ENCODE measurements around the gene GRIK3. TPM values are rescaled to one million over a fixed set of nuclear protein-coding genes. Genes with fewer than 3 reads are reported as not detected.

GRIK3 gene
- total RNA-seq, 6 experiments from 2014 or later, result not detected

- Mint-ChIP-seq H3K4me3 (no peak overlapping the region), H3K27me3 (ENCODE audit: insufficient read depth) (peaks cover 2% of the 10 kb centered on the region; the same call in 1 of the 2 replicates), H3K4me1 (ENCODE audit: low read depth) (no peaks in the 10 kb centered on the region), H3K36me3 (ENCODE audit: low read depth) (no peaks in the 10 kb centered on the region), H3K27ac (no peak overlapping the region), H3K9me3 (peaks cover 63% of the 10 kb centered on the region)
- no peak for TF ChIP-seq CTCF (IDR thresholded peaks at IDR 0.05)
- DNase-seq, result no peak
Observed at GRCh38 chr1:36831186-36831810, 203.0 kb downstream of the GRIK3 start.

DNA sequence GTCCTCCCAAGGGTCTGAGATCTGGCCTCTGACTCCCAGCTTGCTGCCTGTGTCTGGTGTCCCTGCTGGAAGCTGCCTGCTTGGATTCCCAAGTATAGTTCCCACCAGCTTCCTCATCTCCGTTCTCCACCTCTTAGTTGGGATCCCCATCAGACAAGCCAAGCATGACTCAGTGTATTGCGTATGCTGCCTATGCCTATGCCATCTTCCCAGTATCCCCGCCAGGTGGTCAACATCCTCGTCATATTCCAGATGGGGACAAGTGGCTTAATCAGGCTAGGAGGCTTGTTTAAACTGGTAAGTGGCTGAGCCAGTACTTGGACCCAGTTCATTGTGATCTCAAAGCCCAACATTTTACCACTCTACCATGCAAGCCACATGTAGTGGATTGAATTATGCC lies 204.4 kb downstream of the GRIK3 start:
- peaks cover 63% of the 10 kb centered on the region for H3K9me3 Mint-ChIP-seq
- H3K27ac Mint-ChIP-seq, result no peak overlapping the region
- H3K4me1 Mint-ChIP-seq (ENCODE audit: low read depth), result no peaks in the 10 kb centered on the region
- no peak overlapping the region for H3K4me3 Mint-ChIP-seq
- H3K36me3 Mint-ChIP-seq (ENCODE audit: low read depth), result no peaks in the 10 kb centered on the region; the same call in 1 of the 2 replicates
- no peak for DNase-seq
- H3K27me3 Mint-ChIP-seq (ENCODE audit: insufficient read depth), result peaks cover 4% of the 10 kb centered on the region; the same call in 1 of the 2 replicates
- TF ChIP-seq CTCF (IDR thresholded peaks at IDR 0.05), result no peak

GRCh38 chr1:36829066-36829465 lies 205.2 kb downstream of the GRIK3 start:
- no peak overlapping the region for H3K27ac Mint-ChIP-seq
- no peak overlapping the region for H3K4me3 Mint-ChIP-seq
- peaks cover 4% of the 10 kb centered on the region for H3K36me3 Mint-ChIP-seq (ENCODE audit: low read depth)
- DNase-seq, result no peak
- TF ChIP-seq CTCF (IDR thresholded peaks at IDR 0.05), result no peak
- no peaks in the 10 kb centered on the region for H3K4me1 Mint-ChIP-seq (ENCODE audit: low read depth)
- peaks cover 4% of the 10 kb centered on the region; the same call in 1 of the 2 replicates for H3K27me3 Mint-ChIP-seq (ENCODE audit: insufficient read depth)
- peaks cover 67% of the 10 kb centered on the region for H3K9me3 Mint-ChIP-seq

GRCh38 chr1:36825226-36825625 lies 209.1 kb downstream of the GRIK3 start:
- H3K27ac Mint-ChIP-seq, result no peak overlapping the region
- H3K4me3 Mint-ChIP-seq, result no peak overlapping the region

DNA sequence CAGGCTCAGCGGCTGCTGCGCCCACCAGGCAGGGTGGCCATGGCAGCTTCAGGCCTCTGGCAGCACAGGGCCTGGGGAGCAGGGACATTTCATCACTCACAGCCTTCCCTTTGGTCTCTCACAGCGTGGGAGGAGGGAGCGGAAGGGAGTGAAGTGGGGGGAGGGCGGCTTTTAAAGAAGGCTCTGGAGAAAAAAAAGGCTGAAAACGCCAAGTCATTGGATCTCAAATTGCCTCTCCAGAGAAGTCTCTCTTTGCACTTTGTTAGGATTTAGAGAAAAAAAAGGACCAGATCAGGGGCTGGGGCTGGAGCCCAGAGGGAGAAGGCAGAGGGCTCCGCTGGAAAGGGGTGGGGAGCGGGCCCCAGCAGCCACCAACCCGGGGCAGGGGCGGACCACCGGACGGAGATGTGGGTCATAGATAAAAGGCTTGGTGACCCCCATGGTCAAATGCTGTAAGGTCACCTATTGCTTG lies 209.9 kb downstream of the GRIK3 start:
- no peak for TF ChIP-seq CTCF (IDR thresholded peaks at IDR 0.05)
- DNase-seq, result no peak
- Mint-ChIP-seq H3K9me3 (peaks cover 74% of the 10 kb centered on the region), H3K4me1 (ENCODE audit: low read depth) (no peaks in the 10 kb centered on the region), H3K27ac (no peak overlapping the region), H3K4me3 (no peak overlapping the region), H3K27me3 (ENCODE audit: insufficient read depth) (peaks cover 1% of the 10 kb centered on the region), H3K36me3 (ENCODE audit: low read depth) (peaks cover 11% of the 10 kb centered on the region)

More at GRCh38 chr1:36825226-36825625, 209.1 kb downstream of the GRIK3 start:
- DNase-seq, result no peak
- peaks cover 1% of the 10 kb centered on the region for H3K27me3 Mint-ChIP-seq (ENCODE audit: insufficient read depth)
- TF ChIP-seq CTCF (IDR thresholded peaks at IDR 0.05), result no peak
- H3K36me3 Mint-ChIP-seq (ENCODE audit: low read depth), result peaks cover 11% of the 10 kb centered on the region
- no peaks in the 10 kb centered on the region for H3K4me1 Mint-ChIP-seq (ENCODE audit: low read depth)
- H3K9me3 Mint-ChIP-seq, result peaks cover 76% of the 10 kb centered on the region

Measured in HFFc6 (cell line).